ENCODE results near the gene DGCR8.

Gene DGCR8

GRCh38 chr22:20118300-20119020 lies 38.4 kb downstream of the DGCR8 start:
- POLR2A ChIA-PET: interaction anchor here (2.6 kb wide), 1 partner anchor 12 kb away, joined by 12 read pairs; the partner anchor contains the start of gene ZDHHC8
- TF ChIP-seq, protein P1, sequence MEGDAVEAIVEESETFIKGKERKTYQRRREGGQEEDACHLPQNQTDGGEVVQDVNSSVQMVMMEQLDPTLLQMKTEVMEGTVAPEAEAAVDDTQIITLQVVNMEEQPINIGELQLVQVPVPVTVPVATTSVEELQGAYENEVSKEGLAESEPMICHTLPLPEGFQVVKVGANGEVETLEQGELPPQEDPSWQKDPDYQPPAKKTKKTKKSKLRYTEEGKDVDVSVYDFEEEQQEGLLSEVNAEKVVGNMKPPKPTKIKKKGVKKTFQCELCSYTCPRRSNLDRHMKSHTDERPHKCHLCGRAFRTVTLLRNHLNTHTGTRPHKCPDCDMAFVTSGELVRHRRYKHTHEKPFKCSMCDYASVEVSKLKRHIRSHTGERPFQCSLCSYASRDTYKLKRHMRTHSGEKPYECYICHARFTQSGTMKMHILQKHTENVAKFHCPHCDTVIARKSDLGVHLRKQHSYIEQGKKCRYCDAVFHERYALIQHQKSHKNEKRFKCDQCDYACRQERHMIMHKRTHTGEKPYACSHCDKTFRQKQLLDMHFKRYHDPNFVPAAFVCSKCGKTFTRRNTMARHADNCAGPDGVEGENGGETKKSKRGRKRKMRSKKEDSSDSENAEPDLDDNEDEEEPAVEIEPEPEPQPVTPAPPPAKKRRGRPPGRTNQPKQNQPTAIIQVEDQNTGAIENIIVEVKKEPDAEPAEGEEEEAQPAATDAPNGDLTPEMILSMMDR (IDR thresholded peaks at IDR 0.05; ENCODE audit: insufficient read depth, low read length, missing control alignments): no peak
- CTCF ChIA-PET: interaction anchor here (3.6 kb wide), 1 partner anchor 11 kb away, joined by 27 read pairs; no protein-coding TSS in a partner anchor

DNA sequence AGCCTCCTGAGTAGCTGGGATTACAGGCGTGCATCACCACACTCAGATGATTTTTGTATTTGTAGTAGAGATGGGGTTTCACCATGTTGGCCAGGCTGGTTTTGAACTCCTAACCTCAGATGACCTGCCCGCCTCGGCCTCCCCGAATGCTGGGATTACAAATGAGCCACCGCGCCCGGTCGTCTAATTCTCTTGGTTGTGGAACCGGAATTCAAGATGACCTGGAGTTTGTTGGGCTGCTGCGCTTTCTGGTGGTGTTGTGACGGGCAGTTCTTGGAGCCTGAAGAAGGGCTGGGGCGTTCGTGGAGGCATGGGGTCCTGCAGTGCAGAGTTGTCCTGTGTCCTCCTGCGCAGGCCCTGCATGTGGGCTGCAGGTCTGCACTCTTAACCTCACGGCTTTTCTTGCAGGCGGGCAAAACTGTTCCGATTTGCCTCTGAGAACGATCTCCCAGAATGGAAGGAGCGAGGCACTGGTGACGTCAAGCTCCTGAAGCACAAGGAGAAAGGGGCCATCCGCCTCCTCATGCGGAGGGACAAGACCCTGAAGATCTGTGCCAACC lies 41.9 kb downstream of the DGCR8 start:
- CTCF ChIA-PET: no interaction called here
- TF ChIP-seq, protein P1 (IDR thresholded peaks at IDR 0.05; ENCODE audit: insufficient read depth, low read length, missing control alignments): no peak
- no peak for DNase-seq (ENCODE audit: low read depth, low spot score)
- POLR2A ChIA-PET: no interaction called here
- no peak overlapping the region for H3K4me3 ChIP-seq (ENCODE audit: low read depth, low read length)

More at GRCh38 chr22:20118300-20119020, 38.4 kb downstream of the DGCR8 start:
- peak overlapping the region; percentile 78 for H3K4me3 ChIP-seq (ENCODE audit: low read depth, low read length)
- DNase-seq (ENCODE audit: low read depth, low spot score): no peak

GRCh38 chr22:20123366-20124082 lies 43.5 kb downstream of the DGCR8 start:
- POLR2A ChIA-PET: no interaction called here
- TF ChIP-seq, protein P1 (IDR thresholded peaks at IDR 0.05; ENCODE audit: insufficient read depth, low read length, missing control alignments): no peak
- H3K4me3 ChIP-seq (ENCODE audit: low read depth, low read length): no peak overlapping the region
- CTCF ChIA-PET: interaction anchor here (1.2 kb wide), 1 partner anchor 109 kb away, joined by 3 read pairs; no protein-coding TSS in a partner anchor
- no peak for DNase-seq (ENCODE audit: low read depth, low spot score)

DNA sequence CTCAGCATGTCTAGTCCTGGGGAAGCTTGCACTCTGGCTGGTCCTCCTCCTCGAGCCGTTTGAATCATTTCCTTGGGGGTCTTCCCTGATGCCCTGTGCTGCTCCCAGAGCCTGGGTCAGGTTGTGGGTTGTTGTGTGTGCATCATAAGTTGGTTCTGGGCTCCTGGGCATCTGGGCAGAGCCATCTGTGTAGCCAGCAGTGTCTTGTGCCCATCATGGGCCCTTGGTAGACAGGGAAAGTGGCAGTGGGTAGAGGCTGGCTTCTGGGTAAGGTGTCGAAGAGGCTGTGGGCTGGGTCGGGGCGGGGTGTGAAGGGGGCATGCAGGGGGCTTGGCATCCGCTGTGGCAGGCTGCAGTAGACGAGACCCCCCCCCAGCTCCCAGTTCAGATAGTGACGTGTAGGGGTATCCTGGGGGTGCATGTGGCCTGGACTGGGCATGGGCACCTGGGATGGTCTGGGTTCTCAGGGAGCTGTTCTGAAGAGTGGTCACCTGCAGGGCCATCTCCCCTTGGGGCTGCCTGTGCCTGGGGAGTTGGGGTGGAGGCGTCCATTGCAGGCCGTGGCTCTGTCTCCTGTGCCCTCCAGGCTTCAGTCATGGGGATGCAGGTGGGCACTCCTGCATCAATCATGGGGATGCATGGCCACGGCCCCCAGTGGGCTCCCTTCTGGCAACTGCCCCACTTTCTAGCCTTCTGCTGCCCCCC lies 44.2 kb downstream of the DGCR8 start:
- H3K4me3 ChIP-seq (ENCODE audit: low read depth, low read length): no peak overlapping the region
- ChIA-PET CTCF (interaction anchor here (1.2 kb wide), 1 partner anchor 109 kb away, joined by 3 read pairs; no protein-coding TSS in a partner anchor), POLR2A (no interaction called here)
- DNase-seq (ENCODE audit: low read depth, low spot score): no peak
- TF ChIP-seq, protein P1 (IDR thresholded peaks at IDR 0.05; ENCODE audit: insufficient read depth, low read length, missing control alignments): no peak

GRCh38 chr22:20125201-20126174 lies 45.4 kb downstream of the DGCR8 start:
- TF ChIP-seq, protein P1 (IDR thresholded peaks at IDR 0.05; ENCODE audit: insufficient read depth, low read length, missing control alignments): no peak
- CTCF ChIA-PET: no interaction called here
- POLR2A ChIA-PET: no interaction called here
- DNase-seq (ENCODE audit: low read depth, low spot score): no peak
- H3K4me3 ChIP-seq (ENCODE audit: low read depth, low read length): no peak overlapping the region
